ENCODE data around the gene C5orf24.

GRCh38 chr5:134902071-134902801 lies 56.5 kb downstream of the C5orf24 start:
- TF ChIP-seq CTCF (conservative IDR thresholded peaks at IDR 0.05 in 1 of 2, IDR thresholded peaks at IDR 0.05 in 1 of 2; ENCODE audit: extremely low read depth in 1 of 2, insufficient read depth in 1 of 2, low read depth in 1 of 2, low read length in 2 of 2): no peak
- TF ChIP-seq EZH2 (IDR thresholded peaks at IDR 0.05; ENCODE audit: borderline replicate concordance, low read length): no peak

All from mammary epithelial cell (primary cell).